AG09319 (cell line): ENCODE data around the gene RPL18.

ENCODE experiments used
- DNase-seq: peaks from one replicate; pipeline ENCODE4 v3.0.0-alpha.2; 2010; ENCODE audit warnings: low read depth; ENCODE audit errors: extremely low read depth
- TF ChIP-seq, protein P1 (sequence below): IDR thresholded peaks from 2 replicates; pipeline ENCODE4 v1.5.1; 2011; ENCODE audit warnings: low read depth, mild to moderate bottlenecking, inconsistent platforms, low read length, moderate library complexity

RPL18 gene

DNA sequence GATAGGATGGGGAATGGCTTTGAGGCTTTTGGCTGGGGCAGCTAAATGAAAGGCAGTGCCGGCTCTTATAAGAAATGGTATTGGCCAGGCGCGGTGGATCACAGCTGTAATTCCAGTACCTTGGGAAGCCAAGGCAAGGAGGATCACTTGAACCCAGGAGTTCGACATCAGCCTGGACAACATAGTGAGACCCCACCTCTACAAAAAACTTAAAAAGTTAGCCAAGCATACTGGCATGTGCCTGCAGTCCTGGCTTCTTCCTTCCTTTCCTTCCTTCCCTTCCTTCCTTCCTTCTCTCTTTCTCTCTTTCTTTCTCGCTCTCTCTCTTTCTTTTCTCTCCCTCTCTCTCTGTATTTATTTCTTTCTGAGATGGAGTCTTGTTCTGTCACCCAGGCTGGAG, 23.9 kb upstream of the RPL18 start:
- TF ChIP-seq, protein P1, sequence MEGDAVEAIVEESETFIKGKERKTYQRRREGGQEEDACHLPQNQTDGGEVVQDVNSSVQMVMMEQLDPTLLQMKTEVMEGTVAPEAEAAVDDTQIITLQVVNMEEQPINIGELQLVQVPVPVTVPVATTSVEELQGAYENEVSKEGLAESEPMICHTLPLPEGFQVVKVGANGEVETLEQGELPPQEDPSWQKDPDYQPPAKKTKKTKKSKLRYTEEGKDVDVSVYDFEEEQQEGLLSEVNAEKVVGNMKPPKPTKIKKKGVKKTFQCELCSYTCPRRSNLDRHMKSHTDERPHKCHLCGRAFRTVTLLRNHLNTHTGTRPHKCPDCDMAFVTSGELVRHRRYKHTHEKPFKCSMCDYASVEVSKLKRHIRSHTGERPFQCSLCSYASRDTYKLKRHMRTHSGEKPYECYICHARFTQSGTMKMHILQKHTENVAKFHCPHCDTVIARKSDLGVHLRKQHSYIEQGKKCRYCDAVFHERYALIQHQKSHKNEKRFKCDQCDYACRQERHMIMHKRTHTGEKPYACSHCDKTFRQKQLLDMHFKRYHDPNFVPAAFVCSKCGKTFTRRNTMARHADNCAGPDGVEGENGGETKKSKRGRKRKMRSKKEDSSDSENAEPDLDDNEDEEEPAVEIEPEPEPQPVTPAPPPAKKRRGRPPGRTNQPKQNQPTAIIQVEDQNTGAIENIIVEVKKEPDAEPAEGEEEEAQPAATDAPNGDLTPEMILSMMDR, result no peak
- no peak for DNase-seq

DNA sequence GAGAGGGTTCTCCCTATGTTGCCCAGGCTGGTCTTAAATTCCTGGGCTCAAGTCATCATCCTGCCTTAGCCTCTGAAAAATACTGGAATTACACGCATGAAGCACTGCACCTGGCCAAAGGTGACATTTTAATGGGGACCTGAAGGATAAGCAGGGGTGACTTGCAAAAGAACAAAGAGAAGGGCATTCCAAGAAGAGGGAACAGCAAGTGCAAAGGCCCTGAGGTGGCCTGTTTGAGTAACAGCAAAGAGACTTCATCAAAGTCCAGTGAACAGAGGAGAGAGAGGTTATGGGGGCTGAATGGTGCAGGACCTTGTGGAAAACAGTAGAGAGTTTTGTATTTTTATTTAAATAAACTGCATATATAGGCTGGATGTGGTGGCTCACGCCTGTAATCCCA, 22.9 kb upstream of the RPL18 start:
- DNase-seq, result no peak
- TF ChIP-seq, protein P1, result no peak

DNA sequence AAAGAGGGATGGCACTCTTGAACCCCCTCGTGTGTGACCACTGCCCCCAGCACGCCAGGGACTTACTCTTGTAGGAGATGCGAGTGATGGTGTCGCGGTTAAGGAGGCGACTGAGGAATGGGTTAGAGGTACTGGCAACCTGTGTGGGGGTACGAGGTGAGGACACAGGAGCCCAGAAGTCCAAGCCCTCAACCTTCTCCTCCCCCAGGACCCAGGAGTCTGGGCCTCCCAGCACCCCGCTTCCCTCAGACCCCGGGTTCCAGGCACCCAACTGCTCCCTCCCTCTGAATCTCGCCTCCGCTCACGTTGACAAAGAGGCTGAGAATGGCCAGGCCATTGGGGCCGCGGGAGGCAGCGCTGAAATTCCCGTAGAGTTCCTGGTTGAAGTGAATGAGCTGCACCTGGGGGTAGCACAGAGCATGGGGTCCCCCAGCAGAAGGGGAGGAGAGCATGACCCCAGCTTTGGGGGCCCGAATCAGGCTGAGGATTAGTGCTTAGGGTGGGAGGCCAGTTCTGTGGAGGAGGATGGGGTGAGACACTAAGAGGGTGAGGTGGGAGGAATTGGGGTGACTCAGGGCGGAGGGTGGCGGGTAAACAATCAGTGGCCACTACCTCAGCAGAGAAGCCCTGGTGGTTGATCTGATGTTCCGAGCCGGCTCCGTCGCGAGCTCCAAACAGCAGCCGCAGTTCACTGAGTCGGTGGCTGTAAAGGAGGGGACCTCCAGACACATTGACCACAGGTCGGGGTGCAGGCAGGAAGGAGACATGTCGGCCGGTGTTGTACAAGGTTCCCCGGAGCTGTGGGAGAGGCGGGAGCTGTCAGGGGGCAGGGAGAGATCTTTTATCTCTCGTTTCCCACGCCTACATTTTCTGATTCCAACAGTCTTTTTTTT, 20.8 kb upstream of the RPL18 start:
- no peak for DNase-seq

DNA sequence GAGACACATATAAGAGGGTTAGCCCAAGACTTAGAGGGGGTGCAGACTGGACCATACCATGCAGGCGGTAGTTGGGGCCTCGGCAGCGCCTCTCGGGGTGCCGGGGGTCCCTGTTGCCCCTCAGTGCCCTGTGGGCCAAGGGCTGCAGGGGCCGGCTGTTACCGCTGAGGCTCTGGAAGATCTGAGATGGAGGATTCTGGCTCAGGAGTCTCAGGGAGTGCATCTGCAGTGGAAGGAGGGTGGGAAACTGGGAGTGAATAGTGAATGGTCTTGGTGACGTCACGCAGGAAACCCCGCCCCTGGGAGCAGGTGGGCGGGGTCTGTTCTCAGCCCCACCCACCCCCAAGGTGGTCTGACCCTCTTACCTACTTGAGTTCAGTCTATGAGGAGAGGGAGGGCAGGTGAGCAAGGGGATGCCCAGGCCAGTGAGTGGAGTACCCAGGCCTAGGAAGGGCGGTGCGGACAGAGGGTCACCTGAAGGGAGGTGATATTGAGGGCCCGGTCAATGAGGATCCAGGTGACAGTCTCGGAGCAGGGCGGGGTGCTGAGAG, 19.9 kb upstream of the RPL18 start:
- TF ChIP-seq, protein P1, result no peak
- no peak for DNase-seq

More for the DNA sequence above, 20.8 kb upstream of the RPL18 start:
- TF ChIP-seq, protein P1, result no peak

DNA sequence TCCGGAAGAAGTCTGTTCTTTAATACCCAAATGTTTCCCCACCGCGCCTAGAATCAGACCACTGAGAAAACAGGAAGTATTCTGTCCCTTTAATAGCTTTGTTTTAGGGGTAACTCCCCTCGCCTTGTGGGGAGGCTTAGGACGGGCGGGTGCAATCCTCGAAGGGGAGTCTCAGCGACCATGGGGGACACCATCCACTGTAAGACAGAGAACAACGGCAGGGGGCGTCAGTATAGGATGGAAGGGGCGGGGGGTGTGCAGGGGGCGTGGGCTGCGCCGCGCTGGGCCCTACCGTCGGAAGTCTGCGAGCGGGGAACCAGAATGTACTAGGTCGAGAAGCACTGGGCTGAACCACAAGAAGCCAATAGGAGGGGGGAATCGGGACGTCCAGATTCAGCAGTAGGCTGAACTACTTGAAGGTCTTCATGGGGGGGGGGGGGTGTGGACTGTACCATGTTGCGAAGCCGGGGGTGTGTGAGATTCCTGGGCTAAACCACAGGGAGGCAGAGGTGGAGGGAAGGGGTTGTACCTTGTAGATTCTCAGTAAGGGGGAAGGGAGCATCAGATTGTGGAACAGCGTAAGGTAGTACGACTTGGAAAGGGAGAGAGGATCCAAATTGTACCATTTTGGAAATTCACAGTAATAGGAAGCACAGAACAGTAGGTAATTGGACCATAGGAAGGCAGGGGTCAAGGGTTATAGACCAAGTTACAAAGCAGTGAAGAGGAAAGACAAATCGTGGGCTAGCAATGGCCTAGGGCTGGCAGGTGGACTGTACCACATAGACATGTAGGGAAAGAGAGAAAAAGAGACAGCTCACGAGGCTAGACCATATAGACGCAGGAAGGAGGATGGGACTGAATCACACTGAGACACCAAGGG, 19.2 kb upstream of the RPL18 start:
- TF ChIP-seq, protein P1, result peak; percentile 6; the same call in 1 of the 2 replicates
- peak; percentile 96 for DNase-seq

DNA sequence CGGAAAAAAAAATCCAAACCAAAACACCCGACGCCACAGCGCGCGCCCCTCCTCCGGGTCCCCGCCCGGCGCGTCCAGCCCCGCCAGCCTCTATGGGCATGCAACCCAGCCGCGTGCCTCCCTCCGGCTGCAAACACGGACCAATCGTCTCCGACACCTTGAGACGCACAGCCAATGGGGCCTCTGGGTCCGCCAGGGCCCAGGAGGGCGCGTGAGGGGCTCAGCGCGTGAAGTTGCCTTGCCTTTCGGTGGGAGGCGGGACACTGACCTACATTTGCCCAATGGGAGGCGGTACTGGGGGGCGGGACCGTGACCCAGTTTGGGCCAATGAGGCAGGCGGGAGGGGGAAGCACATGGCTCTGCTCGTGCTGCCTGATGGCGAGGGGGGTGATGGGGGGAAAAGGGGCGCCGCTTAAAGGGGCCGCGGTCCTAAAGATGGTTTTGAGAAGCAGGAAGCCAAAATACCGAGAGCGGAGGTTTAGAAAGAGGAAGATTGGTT, 18.5 kb upstream of the RPL18 start:
- TF ChIP-seq, protein P1, result no peak
- DNase-seq, result peak; percentile 99
